ENCODE measurements around the gene ST6GAL2. TPM values are rescaled to one million over a fixed set of nuclear protein-coding genes. Genes with fewer than 3 reads are reported as not detected.

Gene ST6GAL2
- total and polyA plus RNA-seq, 2 of the 8 experiments (the other 6 are each of a cell fraction or from before 2014, with no cell fraction given): 2.7 to 17.5 TPM

DNA sequence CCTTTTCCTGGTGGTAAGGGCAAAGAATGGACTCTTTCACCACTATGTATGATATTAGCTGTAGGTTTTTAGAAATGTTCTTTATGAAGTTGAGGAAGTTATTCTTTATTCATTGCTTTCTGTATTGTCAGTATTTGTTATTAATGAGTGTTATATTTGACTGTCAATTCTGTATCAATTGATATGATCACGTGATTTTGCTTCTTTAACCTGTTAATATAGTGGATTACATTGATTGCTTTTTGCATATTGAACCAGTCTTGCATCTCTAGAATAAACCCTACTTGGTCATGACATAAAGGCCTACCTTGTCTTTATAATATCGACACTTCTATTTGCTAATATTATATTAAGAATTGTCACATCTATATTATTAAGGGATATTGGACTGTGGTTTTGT lies 18.3 kb upstream of the ST6GAL2 start (continued):
- TF ChIP-seq, protein P1, sequence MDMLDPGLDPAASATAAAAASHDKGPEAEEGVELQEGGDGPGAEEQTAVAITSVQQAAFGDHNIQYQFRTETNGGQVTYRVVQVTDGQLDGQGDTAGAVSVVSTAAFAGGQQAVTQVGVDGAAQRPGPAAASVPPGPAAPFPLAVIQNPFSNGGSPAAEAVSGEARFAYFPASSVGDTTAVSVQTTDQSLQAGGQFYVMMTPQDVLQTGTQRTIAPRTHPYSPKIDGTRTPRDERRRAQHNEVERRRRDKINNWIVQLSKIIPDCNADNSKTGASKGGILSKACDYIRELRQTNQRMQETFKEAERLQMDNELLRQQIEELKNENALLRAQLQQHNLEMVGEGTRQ (IDR thresholded peaks at IDR 0.05; ENCODE audit: low read length): no peak
- no peak for TF ChIP-seq BACH1 (IDR thresholded peaks at IDR 0.05; ENCODE audit: low read length)
- no peak for TF ChIP-seq SUZ12 (IDR thresholded peaks at IDR 0.05; ENCODE audit: low read length)
- no peak for TF ChIP-seq KDM1A (IDR thresholded peaks at IDR 0.05; ENCODE audit: borderline replicate concordance, low read length)
- no peak for TF ChIP-seq GABPA (IDR thresholded peaks at IDR 0.05; ENCODE audit: borderline replicate concordance, insufficient read depth, low read length)
- no peak for TF ChIP-seq CEBPB (IDR thresholded peaks at IDR 0.05; ENCODE audit: low read depth, low read length)

All from H1 (cell line).